Sigmoid colon (tissue), 4 donors: ENCODE results near the gene DNAH6.

Experiments used
- CTCF ChIP-seq, 4 experiments: fragments of 450-650 bp in 3 of 4; fragments of 200-600 bp in 1 of 4; IDR thresholded peaks; one replicate each; pipeline ENCODE4 v1.5.1; 2016 to 2019; ENCODE audit warnings: antibody characterized with exemption in 4 of 4, mild to moderate bottlenecking in 3 of 4, moderate library complexity in 2 of 4
- EP300 ChIP-seq, 4 donors: sonication (generic); formaldehyde crosslinking; IDR thresholded peaks; one replicate each; pipeline ENCODE4 v1.6.1; 2017; ENCODE audit warnings: antibody characterized with exemption in 4 of 4
- POLR2A ChIP-seq, 2 donors: fragments of 450-650 bp; IDR thresholded peaks; one replicate each; pipeline ENCODE4 v1.6.1; 2016; ENCODE audit warnings: antibody characterized with exemption in 2 of 2, mild to moderate bottlenecking in 2 of 2, moderate library complexity in 2 of 2
- POLR2AphosphoS5 ChIP-seq, 4 donors: sonication (generic); formaldehyde crosslinking; IDR thresholded peaks; one replicate each; pipeline ENCODE4 v1.6.1; 2017; ENCODE audit warnings: antibody characterized with exemption in 4 of 4

GRCh38 chr2:84792856-84793522 lies 276.7 kb downstream of the DNAH6 start:
- TF ChIP-seq CTCF (IDR thresholded peaks at IDR 0.05) (no peak), POLR2AphosphoS5 (IDR thresholded peaks at IDR 0.05) (no peak), POLR2A (IDR thresholded peaks at IDR 0.05) (no peak), EP300 (IDR thresholded peaks at IDR 0.05) (no peak)
